NCI-H2227 treated with DMSO at 0.1 percent for 48 hours (cell line): ENCODE measurements around the gene ELP5.

Experiments
- DNase-seq: peaks from one replicate; lab custom pipeline; 2025; lab: John Stamatoyannopoulos, UW

Gene ELP5

GRCh38 chr17:7256766-7257456, 4.9 kb downstream of the ELP5 start:
- no peak for DNase-seq

- no peak for DNase-seq
These were observed 6.9 kb downstream of the ELP5 start for GRCh38 chr17:7258731-7259554.

GRCh38 chr17:7259555-7259889, 7.5 kb downstream of the ELP5 start:
- no peak for DNase-seq

- no peak for DNase-seq
These were observed 8.1 kb downstream of the ELP5 start for GRCh38 chr17:7260151-7260550.

- DNase-seq = no peak
These were observed 8.8 kb downstream of the ELP5 start for GRCh38 chr17:7260651-7261378.

DNA sequence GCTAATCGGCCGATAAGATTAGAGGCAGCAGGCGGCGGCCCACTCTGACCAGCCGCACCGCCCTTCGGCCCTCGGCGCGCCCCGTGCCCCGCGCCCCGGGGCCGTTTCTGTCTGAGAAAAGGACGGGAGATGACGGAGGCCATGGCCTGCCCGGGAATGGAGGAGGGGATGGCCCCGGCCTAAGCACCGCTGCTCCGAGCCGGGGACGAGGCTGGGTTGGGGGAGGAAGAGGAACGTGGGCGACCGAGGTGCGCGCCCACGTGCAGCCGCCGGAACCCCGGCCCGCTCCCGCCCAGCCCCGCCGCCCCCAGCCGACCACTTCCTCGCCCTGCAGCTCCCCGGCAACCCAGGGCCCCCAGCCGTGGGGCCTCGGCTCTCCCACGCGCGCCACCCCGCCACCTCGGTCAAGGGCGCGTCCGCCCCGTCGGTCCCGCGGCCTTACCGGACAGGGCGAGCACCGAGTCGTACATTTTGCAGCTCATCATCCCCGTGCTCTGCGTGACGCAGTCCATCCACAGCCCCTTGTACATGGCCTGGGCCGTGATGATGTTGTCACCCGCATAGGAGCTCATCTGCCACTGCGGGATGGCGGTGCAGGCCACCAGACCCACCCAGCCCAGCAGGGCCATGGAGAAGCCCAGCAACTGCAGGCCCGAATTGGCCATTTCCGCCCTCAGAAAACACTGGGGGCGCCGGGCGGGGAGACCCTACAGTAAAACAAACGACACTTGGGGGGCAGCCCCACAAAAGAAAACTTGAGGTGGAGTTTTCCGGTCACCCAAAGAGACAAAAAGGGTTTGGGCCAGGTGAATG, 9.6 kb downstream of the ELP5 start:
- DNase-seq = no peak

GRCh38 chr17:7262192-7262934, 10.3 kb downstream of the ELP5 start, which contains the start of gene CLDN7:
Gene CLDN7 (minus strand): TSS chr17:7262478. CDS start chr17:7262043, 435 bp downstream.
- no peak for DNase-seq

DNA sequence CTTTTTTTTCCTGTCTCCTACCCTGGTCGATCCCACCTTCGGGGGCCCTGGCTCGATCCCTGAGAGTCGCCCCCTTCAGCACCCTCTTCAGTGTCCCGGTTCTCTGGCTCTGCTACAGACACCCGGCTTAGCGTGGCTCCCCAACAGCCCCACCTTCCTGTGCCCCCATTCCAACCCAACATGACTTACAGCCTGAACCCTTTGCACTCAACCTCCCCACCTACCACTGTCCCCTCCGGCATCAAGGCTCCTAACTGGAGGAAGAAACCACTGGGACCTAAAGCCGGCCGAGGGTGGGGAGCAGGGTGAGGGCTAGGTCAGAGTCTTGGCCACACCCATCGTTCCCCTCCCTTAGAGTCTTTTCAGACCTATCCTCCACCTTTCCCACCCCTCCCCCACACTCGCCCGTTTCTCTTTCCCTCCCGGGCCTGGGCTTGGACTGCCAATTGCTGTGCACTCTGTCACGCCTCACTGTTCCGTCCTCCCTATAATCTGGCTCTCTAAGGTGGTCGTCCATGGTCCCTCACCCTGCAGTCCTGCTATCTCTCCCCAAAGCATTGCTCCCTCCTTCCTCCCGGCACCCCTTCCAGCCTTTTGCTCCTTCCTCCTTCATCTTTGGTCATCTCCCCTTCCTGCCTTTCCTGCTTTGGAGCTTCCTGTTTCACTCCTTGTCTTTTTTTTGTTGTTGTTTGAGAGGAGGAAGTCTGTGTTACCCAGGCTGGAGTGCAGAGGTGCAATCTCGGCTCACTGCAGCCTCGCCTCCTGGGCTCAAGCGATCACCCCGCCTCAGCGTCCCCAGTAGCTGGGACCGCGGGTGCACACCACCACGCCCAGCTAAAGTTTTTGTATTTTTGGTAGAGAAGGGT, 11.2 kb downstream of the ELP5 start:
- DNase-seq = no peak

GRCh38 chr17:7263801-7264078, 11.7 kb downstream of the ELP5 start:
- DNase-seq = no peak

GRCh38 chr17:7266784-7267183, 14.8 kb downstream of the ELP5 start:
- no peak for DNase-seq

DNA sequence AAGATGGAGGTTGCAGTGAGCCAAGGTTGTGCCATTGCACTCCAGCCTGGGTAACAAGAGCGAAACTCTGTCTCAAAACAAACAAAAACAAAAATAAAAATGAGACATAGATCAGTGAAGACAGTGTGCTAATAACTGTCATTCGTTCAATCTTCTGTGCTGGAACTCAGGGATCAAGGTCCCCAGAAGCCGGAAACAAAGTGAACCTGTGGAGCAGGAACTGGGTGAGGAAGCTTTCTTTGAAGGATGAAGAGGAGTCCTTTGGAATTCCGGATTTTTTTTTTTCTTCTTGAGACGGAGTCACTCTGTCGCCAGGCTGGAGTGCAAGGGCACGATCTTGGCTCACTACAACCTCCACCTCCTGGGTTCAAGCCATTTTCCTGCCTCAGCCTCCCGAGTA, 27.4 kb downstream of the ELP5 start:
- DNase-seq = no peak

GRCh38 chr17:7280519-7281073, 28.6 kb downstream of the ELP5 start:
- DNase-seq = peak; percentile 34

- peak; percentile 89 for DNase-seq
These were observed 29.3 kb downstream of the ELP5 start, which contains the start of gene SLC2A4 for GRCh38 chr17:7281074-7281952. Gene SLC2A4 (plus strand): TSS chr17:7281718. CDS start chr17:7281935, 217 bp downstream.

- no peak for DNase-seq
These were observed 30.1 kb downstream of the ELP5 start for GRCh38 chr17:7281953-7282751.

GRCh38 chr17:7282752-7283321, 30.8 kb downstream of the ELP5 start:
- DNase-seq = no peak

DNA sequence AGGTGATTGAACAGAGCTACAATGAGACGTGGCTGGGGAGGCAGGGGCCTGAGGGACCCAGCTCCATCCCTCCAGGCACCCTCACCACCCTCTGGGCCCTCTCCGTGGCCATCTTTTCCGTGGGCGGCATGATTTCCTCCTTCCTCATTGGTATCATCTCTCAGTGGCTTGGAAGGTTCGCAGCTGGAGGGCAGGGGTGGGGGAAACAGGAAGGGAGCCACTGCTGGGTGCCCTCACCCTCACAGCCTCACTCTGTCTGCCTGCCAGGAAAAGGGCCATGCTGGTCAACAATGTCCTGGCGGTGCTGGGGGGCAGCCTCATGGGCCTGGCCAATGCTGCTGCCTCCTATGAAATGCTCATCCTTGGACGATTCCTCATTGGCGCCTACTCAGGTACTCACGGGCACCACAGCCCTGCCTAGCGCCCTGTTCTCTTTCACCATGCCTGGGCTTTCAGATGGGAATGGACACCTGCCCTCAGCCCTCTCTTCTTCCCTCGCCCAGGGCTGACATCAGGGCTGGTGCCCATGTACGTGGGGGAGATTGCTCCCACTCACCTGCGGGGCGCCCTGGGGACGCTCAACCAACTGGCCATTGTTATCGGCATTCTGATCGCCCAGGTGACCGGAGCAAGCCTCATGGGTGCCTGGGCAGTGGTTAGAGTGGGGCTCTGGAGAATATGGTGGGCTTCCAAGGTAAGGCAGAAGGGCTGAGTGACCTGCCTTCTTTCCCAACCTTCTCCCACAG, 31.6 kb downstream of the ELP5 start:
- DNase-seq = no peak

DNA sequence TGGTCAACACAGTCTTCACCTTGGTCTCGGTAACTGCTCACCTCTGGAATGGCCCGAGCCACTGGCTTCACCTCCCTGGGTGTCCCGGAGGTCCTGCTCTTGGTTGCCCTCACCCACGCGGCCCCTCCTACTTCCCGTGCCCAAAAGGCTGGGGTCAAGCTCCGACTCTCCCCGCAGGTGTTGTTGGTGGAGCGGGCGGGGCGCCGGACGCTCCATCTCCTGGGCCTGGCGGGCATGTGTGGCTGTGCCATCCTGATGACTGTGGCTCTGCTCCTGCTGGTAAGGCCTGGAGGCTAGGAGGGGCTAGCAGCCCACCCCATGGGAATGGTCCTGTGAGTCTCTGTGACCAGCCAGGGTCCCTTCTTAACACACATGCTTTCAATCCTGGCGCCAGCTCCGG, 32.9 kb downstream of the ELP5 start:
- no peak for DNase-seq
